Testis (tissue), 2 donors: ENCODE results near the gene TNS1.

Source experiments
- POLR2A ChIP-seq: fragments of 450-650 bp; IDR thresholded peaks from one replicate; pipeline ENCODE4 v1.6.1; 2017; ENCODE audit warnings: antibody characterized with exemption, mild to moderate bottlenecking, moderate library complexity
- TF ChIP-seq, protein P1 (sequence below), 3 experiments: fragments of 450-650 bp in 2 of 3; fragments of 200-600 bp in 1 of 3; sonication (generic) in 1 of 3; IDR thresholded peaks; one replicate each; pipeline ENCODE4 v1.5.1; 2016 to 2019; ENCODE audit warnings: antibody characterized with exemption in 3 of 3, mild to moderate bottlenecking in 2 of 3, moderate library complexity in 1 of 3

DNA sequence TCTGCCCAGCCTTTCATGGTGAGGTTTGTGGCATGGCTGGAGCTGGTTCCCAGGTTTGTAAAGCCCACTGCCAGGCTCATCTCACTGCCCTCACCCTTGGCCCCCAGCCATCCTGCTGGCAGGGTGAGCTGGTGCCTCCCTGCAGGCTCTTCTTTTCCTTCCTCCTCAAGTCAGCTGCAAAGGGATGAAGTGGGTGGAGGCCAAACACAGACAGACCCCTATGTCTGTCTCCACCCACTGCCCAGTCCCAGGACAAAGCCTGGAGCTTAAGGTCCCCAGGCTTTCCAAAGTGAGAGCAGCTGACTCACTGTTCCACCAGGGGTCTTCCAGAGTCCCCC, 92.0 kb downstream of the TNS1 start:
- TF ChIP-seq POLR2A, result no peak
- TF ChIP-seq, protein P1, sequence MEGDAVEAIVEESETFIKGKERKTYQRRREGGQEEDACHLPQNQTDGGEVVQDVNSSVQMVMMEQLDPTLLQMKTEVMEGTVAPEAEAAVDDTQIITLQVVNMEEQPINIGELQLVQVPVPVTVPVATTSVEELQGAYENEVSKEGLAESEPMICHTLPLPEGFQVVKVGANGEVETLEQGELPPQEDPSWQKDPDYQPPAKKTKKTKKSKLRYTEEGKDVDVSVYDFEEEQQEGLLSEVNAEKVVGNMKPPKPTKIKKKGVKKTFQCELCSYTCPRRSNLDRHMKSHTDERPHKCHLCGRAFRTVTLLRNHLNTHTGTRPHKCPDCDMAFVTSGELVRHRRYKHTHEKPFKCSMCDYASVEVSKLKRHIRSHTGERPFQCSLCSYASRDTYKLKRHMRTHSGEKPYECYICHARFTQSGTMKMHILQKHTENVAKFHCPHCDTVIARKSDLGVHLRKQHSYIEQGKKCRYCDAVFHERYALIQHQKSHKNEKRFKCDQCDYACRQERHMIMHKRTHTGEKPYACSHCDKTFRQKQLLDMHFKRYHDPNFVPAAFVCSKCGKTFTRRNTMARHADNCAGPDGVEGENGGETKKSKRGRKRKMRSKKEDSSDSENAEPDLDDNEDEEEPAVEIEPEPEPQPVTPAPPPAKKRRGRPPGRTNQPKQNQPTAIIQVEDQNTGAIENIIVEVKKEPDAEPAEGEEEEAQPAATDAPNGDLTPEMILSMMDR (IDR thresholded peaks at IDR 0.05), result no peak
